ENCODE measurements around the gene HAGHL.

DNA sequence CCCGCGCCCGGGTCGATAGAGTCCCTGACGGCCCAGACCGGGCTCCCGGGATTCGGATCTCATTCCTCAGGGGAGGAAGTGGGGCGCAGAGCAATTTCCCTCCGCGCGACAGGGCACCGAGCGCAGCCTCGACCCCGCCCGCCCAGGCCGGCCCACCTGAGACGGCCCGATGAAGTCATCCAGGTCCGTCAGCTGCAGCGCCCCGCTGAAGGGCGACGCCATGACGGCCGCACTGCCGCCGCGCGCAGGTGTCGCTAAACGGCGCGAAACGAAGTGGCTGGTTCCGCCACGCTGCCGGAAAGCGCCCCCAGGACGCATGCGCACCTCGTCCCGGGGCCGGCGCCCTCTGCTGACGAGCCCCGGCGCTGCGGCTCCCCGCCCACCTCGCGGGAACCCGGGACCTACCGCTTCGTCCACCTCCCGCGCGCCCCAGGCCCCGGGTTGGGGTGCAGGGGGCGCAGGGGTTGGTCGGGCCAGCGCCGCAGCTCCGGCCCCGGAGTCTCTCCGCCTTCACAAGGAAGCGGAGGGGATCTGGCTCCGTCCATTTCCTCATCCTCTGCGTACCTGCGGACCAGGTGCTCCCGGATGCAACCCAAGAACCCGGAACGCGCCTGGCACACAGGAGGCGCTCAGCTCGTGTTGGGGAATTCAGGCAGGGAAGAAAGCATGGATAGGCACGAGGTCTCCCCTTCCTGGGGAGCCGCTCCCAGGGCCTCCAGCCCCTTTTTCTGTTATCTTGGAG lies 14.0 kb downstream of the HAGHL start, which contains the start of gene CIAO3:
- peak; percentile 84 for TF ChIP-seq POLR2AphosphoS5 (IDR thresholded peaks at IDR 0.05; ENCODE audit: low read depth, low read length)
- TF ChIP-seq, protein P1, sequence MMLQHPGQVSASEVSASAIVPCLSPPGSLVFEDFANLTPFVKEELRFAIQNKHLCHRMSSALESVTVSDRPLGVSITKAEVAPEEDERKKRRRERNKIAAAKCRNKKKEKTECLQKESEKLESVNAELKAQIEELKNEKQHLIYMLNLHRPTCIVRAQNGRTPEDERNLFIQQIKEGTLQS (IDR thresholded peaks at IDR 0.05), result no peak
- no peak for TF ChIP-seq EZH2 (IDR thresholded peaks at IDR 0.05)
- peak; percentile 100 for TF ChIP-seq ELF1 (IDR thresholded peaks at IDR 0.05; ENCODE audit: borderline replicate concordance, low read depth)
- peak; percentile 36; the same call in 1 of the 2 replicates for TF ChIP-seq RAD21 (IDR thresholded peaks at IDR 0.05; ENCODE audit: low read depth)
- TF ChIP-seq, protein P2, sequence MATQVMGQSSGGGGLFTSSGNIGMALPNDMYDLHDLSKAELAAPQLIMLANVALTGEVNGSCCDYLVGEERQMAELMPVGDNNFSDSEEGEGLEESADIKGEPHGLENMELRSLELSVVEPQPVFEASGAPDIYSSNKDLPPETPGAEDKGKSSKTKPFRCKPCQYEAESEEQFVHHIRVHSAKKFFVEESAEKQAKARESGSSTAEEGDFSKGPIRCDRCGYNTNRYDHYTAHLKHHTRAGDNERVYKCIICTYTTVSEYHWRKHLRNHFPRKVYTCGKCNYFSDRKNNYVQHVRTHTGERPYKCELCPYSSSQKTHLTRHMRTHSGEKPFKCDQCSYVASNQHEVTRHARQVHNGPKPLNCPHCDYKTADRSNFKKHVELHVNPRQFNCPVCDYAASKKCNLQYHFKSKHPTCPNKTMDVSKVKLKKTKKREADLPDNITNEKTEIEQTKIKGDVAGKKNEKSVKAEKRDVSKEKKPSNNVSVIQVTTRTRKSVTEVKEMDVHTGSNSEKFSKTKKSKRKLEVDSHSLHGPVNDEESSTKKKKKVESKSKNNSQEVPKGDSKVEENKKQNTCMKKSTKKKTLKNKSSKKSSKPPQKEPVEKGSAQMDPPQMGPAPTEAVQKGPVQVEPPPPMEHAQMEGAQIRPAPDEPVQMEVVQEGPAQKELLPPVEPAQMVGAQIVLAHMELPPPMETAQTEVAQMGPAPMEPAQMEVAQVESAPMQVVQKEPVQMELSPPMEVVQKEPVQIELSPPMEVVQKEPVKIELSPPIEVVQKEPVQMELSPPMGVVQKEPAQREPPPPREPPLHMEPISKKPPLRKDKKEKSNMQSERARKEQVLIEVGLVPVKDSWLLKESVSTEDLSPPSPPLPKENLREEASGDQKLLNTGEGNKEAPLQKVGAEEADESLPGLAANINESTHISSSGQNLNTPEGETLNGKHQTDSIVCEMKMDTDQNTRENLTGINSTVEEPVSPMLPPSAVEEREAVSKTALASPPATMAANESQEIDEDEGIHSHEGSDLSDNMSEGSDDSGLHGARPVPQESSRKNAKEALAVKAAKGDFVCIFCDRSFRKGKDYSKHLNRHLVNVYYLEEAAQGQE (IDR thresholded peaks at IDR 0.05; ENCODE audit: low read depth), result no peak
- peak; percentile 69 for TF ChIP-seq POLR2A (IDR thresholded peaks at IDR 0.05; ENCODE audit: borderline replicate concordance, extremely low read depth, insufficient read depth, insufficient read length)
